HepG2 (cell line): ENCODE data around the gene CASKIN2. TPM values are rescaled to one million over a fixed set of nuclear protein-coding genes. Genes with fewer than 3 reads are reported as not detected.

ENCODE experiments used
- AHR ChIP-seq: IDR thresholded peaks from 2 replicates; pipeline ENCODE4 v1.6.1; 2018; ENCODE audit warnings: missing genetic modification reagents, missing compliant biosample characterization
- DNMT1 ChIP-seq: sonication (generic); formaldehyde crosslinking; IDR thresholded peaks from 2 replicates; pipeline ENCODE4 v1.5.1; 2020; ENCODE audit warnings: mild to moderate bottlenecking, missing genetic modification reagents
- GABPA ChIP-seq, 2 experiments: IDR thresholded peaks; 2 replicates each; pipeline ENCODE4 v1.6.1; 2011 to 2016; ENCODE audit warnings: low read depth in 2 of 2, low read length in 1 of 2, missing biosample characterization in 1 of 2, missing genetic modification characterization in 1 of 2
- HOXD1 ChIP-seq: sonication (generic); formaldehyde crosslinking; IDR thresholded peaks from 2 replicates; pipeline ENCODE4 v1.5.0; 2020; ENCODE audit warnings: missing genetic modification reagents
- KLF13 ChIP-seq: sonication (generic); formaldehyde crosslinking; IDR thresholded peaks from 2 replicates; pipeline ENCODE4 v1.4.0; 2020; ENCODE audit warnings: mild to moderate bottlenecking, missing genetic modification reagents
- MED13 ChIP-seq: sonication (generic); formaldehyde crosslinking; IDR thresholded peaks from 2 replicates; pipeline ENCODE4 v1.5.0; 2020; ENCODE audit warnings: missing genetic modification reagents
- MEF2D ChIP-seq: sonication (generic); formaldehyde crosslinking; IDR thresholded peaks from 2 replicates; pipeline ENCODE4 v1.5.1; 2020; ENCODE audit warnings: mild to moderate bottlenecking, missing genetic modification reagents
- SATB2 ChIP-seq: sonication (generic); formaldehyde crosslinking; IDR thresholded peaks from 2 replicates; pipeline ENCODE4 v1.5.0; 2020; ENCODE audit warnings: missing genetic modification reagents
- ZNF451 ChIP-seq: sonication (generic); formaldehyde crosslinking; IDR thresholded peaks from 2 replicates; pipeline ENCODE4 v1.5.0; 2020; ENCODE audit warnings: mild to moderate bottlenecking, missing genetic modification reagents
- ZNF574 ChIP-seq: sonication (generic); formaldehyde crosslinking; IDR thresholded peaks from 2 replicates; pipeline ENCODE4 v1.4.0; 2020; ENCODE audit warnings: missing genetic modification reagents
- ZNF589 ChIP-seq: sonication (generic); formaldehyde crosslinking; conservative IDR thresholded peaks from 2 replicates; pipeline ENCODE4 v1.8.0; 2022; ENCODE audit warnings: mild to moderate bottlenecking, moderate library complexity, missing genetic modification reagents
- ZNF782 ChIP-seq: sonication (generic); formaldehyde crosslinking; IDR thresholded peaks from 2 replicates; pipeline ENCODE4 v1.4.0; 2020; ENCODE audit warnings: missing genetic modification reagents, mild to moderate bottlenecking, borderline replicate concordance
- ZSCAN20 ChIP-seq: sonication (generic); formaldehyde crosslinking; IDR thresholded peaks from 2 replicates; pipeline ENCODE4 v1.4.0; 2020; ENCODE audit warnings: missing genetic modification reagents, mild to moderate bottlenecking, borderline replicate concordance
- polyA plus RNA-seq, 8 experiments: library from polyadenylated mRNA; depleted of rRNA in 3 of 8; stranded (reverse) in 7 of 8; unstranded in 1 of 8; fragments of >200 nt; fragmentation: Illumina TruSeq in 4 of 8; extraction: Trizol in 4 of 8; gene quantifications; 2 replicates each; pipeline versions ENCODE4 v1.2.1 to v1.2.3, GENCODE V29; 2011 to 2016; ENCODE audit warnings: low read depth in 4 of 8, missing spikeins in 1 of 8, mixed read lengths in 1 of 8; ENCODE audit not compliant: insufficient read depth in 1 of 8
- total RNA-seq, 5 experiments: library from RNA; depleted of rRNA; stranded (reverse); fragments of >200 nt; fragmentation: Illumina TruSeq; extraction: Trizol; gene quantifications; 2 replicates each; pipeline ENCODE4 v1.2.3, GENCODE V29; 2016; ENCODE audit warnings: low read depth in 1 of 5
- TF ChIP-seq, protein P1 (sequence below): IDR thresholded peaks from 2 replicates; pipeline ENCODE4 v1.6.1; 2012; ENCODE audit warnings: inconsistent platforms
- TF ChIP-seq, protein P2 (sequence below): sonication (generic); formaldehyde crosslinking; IDR thresholded peaks from 2 replicates; pipeline ENCODE4 v1.9.0; 2021; ENCODE audit warnings: missing genetic modification reagents, mild to moderate bottlenecking, borderline replicate concordance
- TF ChIP-seq, protein P3 (sequence below): sonication (generic); formaldehyde crosslinking; IDR thresholded peaks from 2 replicates; pipeline ENCODE4 v1.4.0; 2020; ENCODE audit warnings: mild to moderate bottlenecking, missing genetic modification reagents
- TF ChIP-seq, protein P4 (sequence below): sonication (generic); formaldehyde crosslinking; IDR thresholded peaks from 2 replicates; pipeline ENCODE4 v1.5.0; 2020; ENCODE audit warnings: mild to moderate bottlenecking, missing genetic modification reagents, borderline replicate concordance
- TF ChIP-seq, protein P5 (sequence below): sonication (generic); formaldehyde crosslinking; IDR thresholded peaks from 2 replicates; pipeline ENCODE4 v1.8.0; 2023; ENCODE audit warnings: mild to moderate bottlenecking, missing genetic modification reagents

Gene CASKIN2
- total and polyA plus RNA-seq, 2 of the 13 experiments (the other 11 are each of a cell fraction or from before 2014, with no cell fraction given) = 5.2 to 7.8 TPM

GRCh38 chr17:75511610-75512575, 3.4 kb downstream of the CASKIN2 start (continued):
- TF ChIP-seq ZNF451 (CRISPR knock-in tag) (no peak), DNMT1 (CRISPR knock-in tag) (no peak), KLF13 (no peak), ZNF574 (CRISPR knock-in tag) (peak; percentile 88), HOXD1 (CRISPR knock-in tag) (peak; percentile 63), SATB2 (CRISPR knock-in tag) (no peak), ZNF782 (0 out of 2 replicates have a peak, but pooled peaks have one; percentile 39), MEF2D (CRISPR knock-in tag) (peak; percentile 92), AHR (CRISPR knock-in tag) (no peak; the same call in 1 of the 2 replicates), ZSCAN20 (CRISPR knock-in tag) (no peak), GABPA (IDR thresholded peaks at IDR 0.05; ENCODE audit: low read depth, low read length) (no peak), GABPA (CRISPR knock-in tag; IDR thresholded peaks at IDR 0.05; ENCODE audit: low read depth) (peak; percentile 55; the same call in 1 of the 2 replicates), MED13 (CRISPR knock-in tag) (peak; percentile 90; the same call in 1 of the 2 replicates), ZNF589 (CRISPR knock-in tag) (no peak)
- TF ChIP-seq, protein P1, sequence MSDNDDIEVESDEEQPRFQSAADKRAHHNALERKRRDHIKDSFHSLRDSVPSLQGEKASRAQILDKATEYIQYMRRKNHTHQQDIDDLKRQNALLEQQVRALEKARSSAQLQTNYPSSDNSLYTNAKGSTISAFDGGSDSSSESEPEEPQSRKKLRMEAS = peak; percentile 90
- TF ChIP-seq, protein P2, sequence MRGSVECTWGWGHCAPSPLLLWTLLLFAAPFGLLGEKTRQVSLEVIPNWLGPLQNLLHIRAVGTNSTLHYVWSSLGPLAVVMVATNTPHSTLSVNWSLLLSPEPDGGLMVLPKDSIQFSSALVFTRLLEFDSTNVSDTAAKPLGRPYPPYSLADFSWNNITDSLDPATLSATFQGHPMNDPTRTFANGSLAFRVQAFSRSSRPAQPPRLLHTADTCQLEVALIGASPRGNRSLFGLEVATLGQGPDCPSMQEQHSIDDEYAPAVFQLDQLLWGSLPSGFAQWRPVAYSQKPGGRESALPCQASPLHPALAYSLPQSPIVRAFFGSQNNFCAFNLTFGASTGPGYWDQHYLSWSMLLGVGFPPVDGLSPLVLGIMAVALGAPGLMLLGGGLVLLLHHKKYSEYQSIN = no peak
- TF ChIP-seq, protein P3, sequence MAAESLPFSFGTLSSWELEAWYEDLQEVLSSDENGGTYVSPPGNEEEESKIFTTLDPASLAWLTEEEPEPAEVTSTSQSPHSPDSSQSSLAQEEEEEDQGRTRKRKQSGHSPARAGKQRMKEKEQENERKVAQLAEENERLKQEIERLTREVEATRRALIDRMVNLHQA (CRISPR knock-in tag) = no peak
- TF ChIP-seq, protein P4, sequence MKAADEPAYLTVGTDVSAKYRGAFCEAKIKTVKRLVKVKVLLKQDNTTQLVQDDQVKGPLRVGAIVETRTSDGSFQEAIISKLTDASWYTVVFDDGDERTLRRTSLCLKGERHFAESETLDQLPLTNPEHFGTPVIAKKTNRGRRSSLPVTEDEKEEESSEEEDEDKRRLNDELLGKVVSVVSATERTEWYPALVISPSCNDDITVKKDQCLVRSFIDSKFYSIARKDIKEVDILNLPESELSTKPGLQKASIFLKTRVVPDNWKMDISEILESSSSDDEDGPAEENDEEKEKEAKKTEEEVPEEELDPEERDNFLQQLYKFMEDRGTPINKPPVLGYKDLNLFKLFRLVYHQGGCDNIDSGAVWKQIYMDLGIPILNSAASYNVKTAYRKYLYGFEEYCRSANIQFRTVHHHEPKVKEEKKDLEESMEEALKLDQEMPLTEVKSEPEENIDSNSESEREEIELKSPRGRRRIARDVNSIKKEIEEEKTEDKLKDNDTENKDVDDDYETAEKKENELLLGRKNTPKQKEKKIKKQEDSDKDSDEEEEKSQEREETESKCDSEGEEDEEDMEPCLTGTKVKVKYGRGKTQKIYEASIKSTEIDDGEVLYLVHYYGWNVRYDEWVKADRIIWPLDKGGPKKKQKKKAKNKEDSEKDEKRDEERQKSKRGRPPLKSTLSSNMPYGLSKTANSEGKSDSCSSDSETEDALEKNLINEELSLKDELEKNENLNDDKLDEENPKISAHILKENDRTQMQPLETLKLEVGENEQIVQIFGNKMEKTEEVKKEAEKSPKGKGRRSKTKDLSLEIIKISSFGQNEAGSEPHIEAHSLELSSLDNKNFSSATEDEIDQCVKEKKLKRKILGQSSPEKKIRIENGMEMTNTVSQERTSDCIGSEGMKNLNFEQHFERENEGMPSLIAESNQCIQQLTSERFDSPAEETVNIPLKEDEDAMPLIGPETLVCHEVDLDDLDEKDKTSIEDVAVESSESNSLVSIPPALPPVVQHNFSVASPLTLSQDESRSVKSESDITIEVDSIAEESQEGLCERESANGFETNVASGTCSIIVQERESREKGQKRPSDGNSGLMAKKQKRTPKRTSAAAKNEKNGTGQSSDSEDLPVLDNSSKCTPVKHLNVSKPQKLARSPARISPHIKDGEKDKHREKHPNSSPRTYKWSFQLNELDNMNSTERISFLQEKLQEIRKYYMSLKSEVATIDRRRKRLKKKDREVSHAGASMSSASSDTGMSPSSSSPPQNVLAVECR (CRISPR knock-in tag) = peak; percentile 96
- TF ChIP-seq, protein P5, sequence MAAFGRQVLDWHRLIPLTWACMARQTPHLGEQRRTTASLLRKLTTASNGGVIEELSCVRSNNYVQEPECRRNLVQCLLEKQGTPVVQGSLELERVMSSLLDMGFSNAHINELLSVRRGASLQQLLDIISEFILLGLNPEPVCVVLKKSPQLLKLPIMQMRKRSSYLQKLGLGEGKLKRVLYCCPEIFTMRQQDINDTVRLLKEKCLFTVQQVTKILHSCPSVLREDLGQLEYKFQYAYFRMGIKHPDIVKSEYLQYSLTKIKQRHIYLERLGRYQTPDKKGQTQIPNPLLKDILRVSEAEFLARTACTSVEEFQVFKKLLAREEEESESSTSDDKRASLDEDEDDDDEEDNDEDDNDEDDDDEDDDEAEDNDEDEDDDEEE = peak; percentile 84; the same call in 1 of the 2 replicates
